ENCODE data around the gene KCND2. TPM values are rescaled to one million over a fixed set of nuclear protein-coding genes. Genes with fewer than 3 reads are reported as not detected.

Gene KCND2
- total and polyA plus RNA-seq, 11 donors, result 0.04 to 0.41 (median 0.16) TPM; not detected in 4

DNA sequence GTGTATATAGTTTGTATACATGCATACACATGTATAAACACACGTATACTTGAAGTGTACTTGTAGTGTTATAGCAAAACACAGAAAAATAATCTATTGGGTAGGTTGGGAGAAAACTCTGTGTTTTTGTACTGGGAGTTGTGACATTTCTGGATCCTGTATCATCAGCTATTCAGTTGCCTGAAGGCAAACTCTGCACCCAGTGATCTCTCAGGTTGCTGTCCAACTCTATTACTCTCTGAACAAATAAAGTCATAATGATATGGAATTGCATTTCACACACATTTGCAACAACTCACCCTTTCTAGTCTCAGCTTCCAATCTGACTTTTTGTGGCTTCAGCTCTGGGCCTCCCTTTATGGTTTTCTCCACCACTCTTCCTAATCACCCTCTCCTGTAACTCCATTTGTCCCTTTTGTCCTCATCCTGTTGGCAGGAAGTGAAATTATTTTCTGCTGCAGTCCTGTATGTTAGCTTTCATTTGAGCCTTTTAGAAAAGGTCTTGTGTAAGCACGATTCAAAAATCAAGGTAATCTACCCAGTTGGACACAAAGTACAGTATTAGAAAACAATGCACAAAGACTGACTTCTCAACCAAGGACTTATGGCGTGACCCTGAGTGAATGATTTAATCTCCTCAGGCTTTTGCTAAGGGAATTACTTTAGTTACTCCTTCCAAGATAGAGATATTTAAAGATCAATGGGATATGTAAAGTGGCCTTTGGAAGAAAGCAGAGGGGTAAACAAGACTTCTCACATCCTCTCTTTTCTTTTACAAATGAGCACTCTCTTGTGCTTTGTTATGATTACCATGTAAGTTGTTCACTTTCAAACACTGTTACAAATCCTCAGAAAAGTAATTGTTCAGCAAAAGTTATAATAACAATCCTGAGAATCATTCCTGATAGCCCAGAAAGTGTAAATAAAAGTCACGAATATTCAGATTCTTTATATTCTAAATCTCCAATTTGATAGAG lies 249.1 kb downstream of the KCND2 start:
- TF ChIP-seq, protein P1, sequence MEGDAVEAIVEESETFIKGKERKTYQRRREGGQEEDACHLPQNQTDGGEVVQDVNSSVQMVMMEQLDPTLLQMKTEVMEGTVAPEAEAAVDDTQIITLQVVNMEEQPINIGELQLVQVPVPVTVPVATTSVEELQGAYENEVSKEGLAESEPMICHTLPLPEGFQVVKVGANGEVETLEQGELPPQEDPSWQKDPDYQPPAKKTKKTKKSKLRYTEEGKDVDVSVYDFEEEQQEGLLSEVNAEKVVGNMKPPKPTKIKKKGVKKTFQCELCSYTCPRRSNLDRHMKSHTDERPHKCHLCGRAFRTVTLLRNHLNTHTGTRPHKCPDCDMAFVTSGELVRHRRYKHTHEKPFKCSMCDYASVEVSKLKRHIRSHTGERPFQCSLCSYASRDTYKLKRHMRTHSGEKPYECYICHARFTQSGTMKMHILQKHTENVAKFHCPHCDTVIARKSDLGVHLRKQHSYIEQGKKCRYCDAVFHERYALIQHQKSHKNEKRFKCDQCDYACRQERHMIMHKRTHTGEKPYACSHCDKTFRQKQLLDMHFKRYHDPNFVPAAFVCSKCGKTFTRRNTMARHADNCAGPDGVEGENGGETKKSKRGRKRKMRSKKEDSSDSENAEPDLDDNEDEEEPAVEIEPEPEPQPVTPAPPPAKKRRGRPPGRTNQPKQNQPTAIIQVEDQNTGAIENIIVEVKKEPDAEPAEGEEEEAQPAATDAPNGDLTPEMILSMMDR (IDR thresholded peaks at IDR 0.05), result no peak
- no peak for TF ChIP-seq POLR2A (IDR thresholded peaks at IDR 0.05)
- Histone ChIP-seq H3K4me1 (no peaks in the 10 kb centered on the region), H3K27ac (no peak overlapping the region), H3K36me3 (no peaks in the 10 kb centered on the region), H3K27me3 (no peaks in the 10 kb centered on the region), H3K4me3 (no peak overlapping the region), H3K9me3 (no peaks in the 10 kb centered on the region)
- WGBS, 4 donors, result 52 to 59% (median 56%) methylated on average over 4 of the region's 4 CpGs
- DNase-seq (no peak), ATAC-seq (no peak)
- intact Hi-C loops (cut with DNase I), result no loop called here

DNA sequence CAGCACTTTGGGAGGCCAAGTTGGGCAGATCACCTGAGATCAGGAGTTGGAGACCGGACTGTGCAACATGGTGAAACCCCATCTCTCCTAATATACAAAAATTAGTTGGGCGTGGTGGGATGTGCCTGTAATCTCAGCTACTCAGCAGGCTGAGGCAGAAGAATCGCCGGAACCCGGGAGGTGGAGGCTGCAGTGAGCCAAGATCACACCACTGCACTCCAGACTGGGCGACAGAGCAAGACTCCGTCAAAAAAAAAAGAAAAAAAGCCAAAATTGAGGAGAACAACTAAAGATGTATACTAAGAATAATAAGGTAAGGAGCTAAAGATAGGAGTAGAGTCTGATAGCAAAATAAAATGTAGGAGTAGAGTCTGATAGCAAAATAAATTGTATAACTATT lies 251.0 kb downstream of the KCND2 start:
- Histone ChIP-seq H3K36me3 (no peaks in the 10 kb centered on the region), H3K9me3 (no peaks in the 10 kb centered on the region), H3K27ac (no peak overlapping the region), H3K4me1 (no peaks in the 10 kb centered on the region), H3K27me3 (no peaks in the 10 kb centered on the region), H3K4me3 (no peak overlapping the region)
- intact Hi-C loops (cut with DNase I), result no loop called here
- TF ChIP-seq POLR2A (IDR thresholded peaks at IDR 0.05), result no peak
- TF ChIP-seq, protein P1 (IDR thresholded peaks at IDR 0.05), result no peak
- DNase-seq (no peak), ATAC-seq (no peak)
- 84 to 91% (median 91%) methylated on average over 7 of the region's 7 CpGs for WGBS, 4 donors

DNA sequence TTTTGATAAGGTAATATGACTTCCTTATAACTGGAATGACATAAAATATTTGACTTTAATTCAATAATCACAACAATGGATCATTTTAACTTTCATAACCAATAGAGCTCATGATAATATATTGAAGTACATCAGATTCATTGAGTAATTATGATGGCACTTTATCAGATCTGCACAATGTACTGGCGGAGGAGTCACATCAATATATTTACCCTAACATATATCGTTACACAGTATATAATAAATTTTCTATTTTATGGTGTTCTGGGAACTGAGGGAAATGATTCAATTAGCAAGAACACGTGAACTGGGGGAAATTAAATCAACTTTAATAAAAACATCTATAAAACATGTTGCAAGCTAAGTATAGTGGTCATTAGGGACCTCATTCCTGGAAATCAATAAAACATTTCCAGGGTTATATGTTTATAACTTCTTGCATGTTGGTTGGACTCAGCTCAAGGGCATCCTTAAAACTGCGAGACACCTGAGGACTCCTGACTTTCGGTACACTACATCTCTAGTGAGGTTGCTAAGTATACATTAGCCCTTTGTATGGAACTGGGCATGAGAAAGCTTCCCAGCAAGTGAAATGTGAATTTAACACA lies 254.0 kb downstream of the KCND2 start:
- Histone ChIP-seq H3K4me3 (no peak overlapping the region), H3K27me3 (no peaks in the 10 kb centered on the region), H3K9me3 (no peaks in the 10 kb centered on the region), H3K27ac (no peak overlapping the region), H3K36me3 (no peaks in the 10 kb centered on the region), H3K4me1 (no peaks in the 10 kb centered on the region)
- intact Hi-C loops (cut with DNase I), result no loop called here
- no peak for ATAC-seq
- WGBS, 4 donors, result 79 to 84% (median 81%) methylated on average over 5 of the region's 5 CpGs
- TF ChIP-seq POLR2A (IDR thresholded peaks at IDR 0.05), result no peak
- TF ChIP-seq, protein P1 (IDR thresholded peaks at IDR 0.05), result no peak
- DNase-seq, result no peak

DNA sequence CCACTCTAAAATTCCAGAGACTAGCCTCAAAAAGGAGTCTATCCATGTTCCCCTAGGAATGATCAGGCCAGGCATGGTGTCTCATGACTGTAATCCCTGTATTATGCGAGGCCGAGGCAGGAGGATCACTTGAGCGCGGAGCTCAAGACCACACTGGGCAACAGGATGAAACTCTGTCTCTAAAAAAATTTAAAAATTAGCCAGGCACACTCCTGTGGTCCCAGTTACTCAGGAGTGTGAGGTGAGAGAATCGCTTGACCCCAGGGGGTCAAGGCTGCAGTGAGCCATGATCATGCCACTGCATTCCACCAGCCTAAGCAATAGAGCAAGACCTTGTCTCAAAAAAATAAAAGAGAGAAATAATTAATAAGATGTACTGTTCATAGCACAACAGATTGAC lies 256.8 kb downstream of the KCND2 start:
- Histone ChIP-seq H3K9me3 (no peaks in the 10 kb centered on the region), H3K4me1 (no peaks in the 10 kb centered on the region), H3K36me3 (no peaks in the 10 kb centered on the region), H3K4me3 (no peak overlapping the region), H3K27ac (no peak overlapping the region), H3K27me3 (no peaks in the 10 kb centered on the region)
- ATAC-seq (no peak), DNase-seq (no peak)
- TF ChIP-seq, protein P1 (IDR thresholded peaks at IDR 0.05), result no peak
- no peak for TF ChIP-seq POLR2A (IDR thresholded peaks at IDR 0.05)
- intact Hi-C loops (cut with DNase I), result no loop called here
- WGBS, 4 donors, result 91 to 93% (median 93%) methylated on average over 5 of the region's 5 CpGs
